NCI-H2029 treated with DMSO at 0.1 percent for 48 hours (cell line): ENCODE results near the gene CROCC2.

Experiments used
- DNase-seq: peaks from one replicate; lab custom pipeline; 2025; lab: John Stamatoyannopoulos, UW

Gene CROCC2

DNA sequence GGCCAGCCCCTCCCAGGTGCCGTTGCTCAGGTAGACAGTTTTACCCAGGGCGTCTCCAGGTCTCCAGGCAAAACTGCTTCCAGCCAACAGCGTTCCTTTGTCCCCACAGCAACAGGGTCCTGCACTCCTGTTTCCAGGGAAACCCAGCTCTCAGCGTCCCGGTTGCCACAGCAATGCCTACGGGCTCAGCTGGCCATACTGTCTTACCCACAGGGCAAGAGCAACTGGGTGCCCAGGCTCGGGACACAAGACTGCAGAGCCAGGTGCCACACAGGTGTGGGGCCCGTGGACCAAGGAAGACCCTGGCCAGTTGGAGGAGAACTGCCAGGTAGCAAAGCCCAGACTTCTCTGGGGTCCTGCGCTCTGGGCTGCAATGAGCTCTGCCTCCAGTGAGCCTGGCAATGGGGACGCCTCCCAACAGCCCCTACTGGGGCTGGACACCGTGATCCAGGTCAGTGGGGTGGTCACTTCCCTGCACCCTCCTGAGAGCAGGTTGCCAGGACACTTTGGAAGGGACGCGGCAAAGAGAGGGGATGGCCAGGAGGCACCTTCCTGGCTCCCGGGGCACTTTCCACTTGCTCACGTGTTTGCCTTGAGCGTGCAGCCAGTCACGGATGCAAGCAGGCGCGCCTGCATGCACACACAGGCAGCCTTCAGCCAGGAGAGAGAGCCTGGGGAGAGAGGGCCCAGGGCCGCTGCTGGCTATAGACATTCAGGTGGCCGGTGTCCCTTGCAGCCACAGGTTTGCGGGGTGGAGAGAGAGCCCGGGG is at the start of gene CROCC2:
TSS of gene CROCC2 (plus strand) at position 196 of the 770 bp plus-strand sequence. CDS start at position 374, 178 bp downstream.
- DNase-seq, result no peak

GRCh38 chr2:240857039-240858008 is 48.8 kb upstream of the CROCC2 start:
- DNase-seq, result no peak

DNA sequence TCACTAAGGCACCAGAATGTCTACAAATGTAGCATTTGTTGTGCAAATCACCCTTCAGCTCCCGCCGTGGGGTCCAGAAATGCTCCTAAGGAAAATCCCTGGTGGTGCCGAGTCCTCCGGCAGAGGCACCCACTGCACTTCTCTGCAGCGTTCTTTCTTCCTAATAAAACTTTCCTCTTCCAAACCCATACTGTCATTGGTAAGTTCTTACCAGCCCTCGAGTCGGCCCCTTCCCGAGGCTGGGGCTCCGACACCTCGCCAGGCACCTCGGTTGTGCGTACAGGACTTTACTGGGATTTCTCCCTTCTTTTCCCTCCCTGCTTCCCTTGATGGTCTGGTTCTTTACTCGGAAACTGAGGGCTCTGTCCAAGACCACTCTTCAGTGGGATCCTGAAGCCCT is 47.8 kb upstream of the CROCC2 start:
- DNase-seq, result no peak

DNA sequence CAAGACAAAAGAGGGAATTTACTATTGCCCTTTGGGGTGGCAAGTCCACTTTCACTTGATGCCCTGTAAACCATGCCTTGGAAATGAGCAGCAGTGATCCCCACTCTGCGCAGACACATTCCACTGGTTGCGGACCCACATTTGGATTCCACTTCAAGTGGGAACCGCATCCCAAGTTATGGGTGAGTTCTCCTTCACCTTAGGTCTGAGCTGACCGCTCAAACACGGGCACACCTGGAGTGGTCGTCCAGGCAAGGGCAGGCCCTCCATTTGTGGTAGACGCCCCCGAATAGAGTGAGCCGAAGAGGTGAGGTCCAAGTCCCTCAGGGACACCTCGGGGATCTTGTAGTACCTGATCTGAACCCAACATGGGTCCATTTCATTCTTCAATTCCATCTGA is 47.3 kb upstream of the CROCC2 start:
- DNase-seq, result no peak

- no peak for DNase-seq
Measured at GRCh38 chr2:240861547-240861946, 44.6 kb upstream of the CROCC2 start.

DNA sequence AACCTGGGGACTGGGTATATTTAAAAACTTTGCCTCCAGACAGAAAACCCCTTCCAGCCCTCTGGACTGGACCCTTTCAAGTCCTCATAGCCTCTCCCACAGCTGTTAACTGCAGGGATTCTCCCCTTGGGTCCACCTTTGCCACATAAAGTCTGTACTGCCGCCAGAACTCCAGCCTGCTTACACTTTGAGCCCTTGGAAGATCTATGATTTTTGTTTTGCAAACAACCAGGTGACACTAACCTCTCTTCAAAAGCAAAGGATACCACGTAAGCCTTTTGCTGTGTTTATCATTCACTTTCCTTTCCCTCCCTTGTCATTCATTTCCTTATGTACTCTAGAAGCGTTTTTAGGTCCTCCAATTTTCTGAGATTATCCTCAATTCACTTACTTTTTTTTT is 41.7 kb upstream of the CROCC2 start:
- DNase-seq, result no peak

DNA sequence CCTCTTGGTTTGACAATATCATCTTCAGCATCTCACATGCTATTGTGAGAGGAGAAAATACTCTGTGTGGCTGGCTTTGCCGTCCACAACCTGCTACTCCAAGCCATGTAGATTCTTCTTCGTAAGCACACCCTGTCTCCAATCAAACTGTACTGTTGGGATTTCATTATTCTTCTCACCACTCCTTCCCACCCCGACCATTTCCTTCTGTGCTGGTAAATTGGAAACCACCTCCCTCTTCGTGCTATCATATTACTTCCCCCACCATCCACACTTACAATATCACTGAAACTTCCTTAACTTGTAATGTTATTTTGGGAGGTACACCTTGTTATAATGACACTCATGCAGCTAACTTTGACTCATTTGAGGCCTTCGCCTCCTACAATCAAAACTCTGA is 40.7 kb upstream of the CROCC2 start:
- no peak for DNase-seq

GRCh38 chr2:240868286-240869108 is 37.6 kb upstream of the CROCC2 start, which contains the start of gene AGXT:
Gene AGXT (plus strand): TSS chr2:240868824. CDS start chr2:240868866, 42 bp downstream.
- DNase-seq, result no peak

GRCh38 chr2:240869109-240869955 is 36.8 kb upstream of the CROCC2 start:
- no peak for DNase-seq

GRCh38 chr2:240869956-240870875 is 35.9 kb upstream of the CROCC2 start:
- DNase-seq, result no peak

GRCh38 chr2:240871071-240871958 is 34.8 kb upstream of the CROCC2 start:
- no peak for DNase-seq

- DNase-seq, result no peak
Measured at GRCh38 chr2:240872317-240873097, 33.6 kb upstream of the CROCC2 start.

DNA sequence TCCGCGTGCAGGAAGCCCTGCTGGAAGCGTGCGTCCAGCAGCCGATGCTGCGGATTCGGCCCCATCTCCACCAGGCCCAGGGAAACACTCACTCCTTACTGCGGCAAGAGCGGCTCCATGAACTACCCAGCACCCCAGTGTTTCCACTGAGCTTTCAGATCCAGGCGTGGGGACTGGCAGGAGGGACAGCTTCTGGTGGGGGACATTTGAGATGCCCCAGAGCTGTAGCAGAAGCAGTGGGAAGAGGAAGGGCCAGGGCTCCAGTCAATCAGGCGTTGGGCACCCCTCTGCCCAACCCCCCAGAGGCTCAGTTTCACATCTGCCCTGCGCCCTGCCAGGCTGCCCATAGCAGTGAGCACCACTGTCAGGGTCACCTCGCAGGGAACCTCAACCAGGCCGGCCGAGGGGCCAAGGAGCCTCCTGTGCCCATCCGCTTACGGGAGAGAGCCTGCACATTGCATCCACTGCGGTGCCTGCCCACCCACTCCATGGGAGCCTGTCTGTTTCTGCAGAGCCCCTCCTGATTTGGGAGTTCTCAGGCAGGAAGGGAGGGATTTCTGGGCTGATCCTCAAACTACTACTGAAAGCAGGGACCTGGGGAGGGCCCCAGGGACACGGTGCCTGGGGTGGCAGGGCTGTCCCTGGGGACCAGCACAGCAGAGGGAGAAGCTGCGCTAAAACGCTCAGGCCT is 32.9 kb upstream of the CROCC2 start:
- DNase-seq, result no peak

DNA sequence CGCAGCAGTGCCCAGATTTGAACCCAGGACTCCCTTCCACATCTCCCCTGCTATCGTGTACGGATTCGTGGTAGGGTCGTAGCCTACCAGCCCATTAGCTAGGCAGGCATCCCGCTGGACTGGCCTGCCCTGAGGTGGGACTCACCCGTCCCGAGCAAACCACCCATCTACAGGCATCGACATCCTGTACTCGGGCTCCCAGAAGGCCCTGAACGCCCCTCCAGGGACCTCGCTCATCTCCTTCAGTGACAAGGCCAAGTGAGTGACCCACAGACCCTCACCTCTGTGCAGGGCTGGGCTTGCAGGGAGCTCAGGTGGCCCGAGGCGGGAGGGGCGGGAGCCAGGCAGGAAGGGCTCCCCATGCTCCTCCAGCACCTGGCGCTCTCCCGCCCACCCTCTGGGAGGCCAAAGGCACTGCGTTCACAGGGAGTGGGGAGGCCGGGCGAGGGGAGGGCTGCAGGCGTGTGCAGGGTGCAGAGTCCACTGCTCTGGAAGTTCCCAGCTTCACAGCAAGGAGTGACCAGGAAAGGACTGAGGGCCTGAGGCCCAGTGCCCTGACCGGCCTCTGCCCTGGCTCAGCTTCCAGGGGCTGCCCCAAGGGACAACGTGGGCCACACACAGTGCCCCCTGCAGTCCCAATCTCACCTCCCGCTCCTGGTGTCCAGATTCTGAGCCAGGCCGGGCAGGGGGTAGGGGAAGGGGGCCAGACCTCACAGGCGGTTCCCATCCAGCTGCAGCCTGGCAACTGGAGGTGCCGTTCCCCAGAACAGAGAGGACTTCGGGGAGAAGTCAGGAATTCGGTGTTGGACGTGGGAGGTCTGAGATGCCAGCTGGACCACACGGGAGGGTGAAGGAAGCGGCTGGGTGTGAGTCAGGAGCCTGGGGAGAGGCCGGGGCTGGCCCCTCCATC is 32.1 kb upstream of the CROCC2 start:
- no peak for DNase-seq

- no peak for DNase-seq
Measured at GRCh38 chr2:240874715-240875227, 31.4 kb upstream of the CROCC2 start.
